Measurements from ENCODE around the gene SATB2.

SATB2 gene

DNA sequence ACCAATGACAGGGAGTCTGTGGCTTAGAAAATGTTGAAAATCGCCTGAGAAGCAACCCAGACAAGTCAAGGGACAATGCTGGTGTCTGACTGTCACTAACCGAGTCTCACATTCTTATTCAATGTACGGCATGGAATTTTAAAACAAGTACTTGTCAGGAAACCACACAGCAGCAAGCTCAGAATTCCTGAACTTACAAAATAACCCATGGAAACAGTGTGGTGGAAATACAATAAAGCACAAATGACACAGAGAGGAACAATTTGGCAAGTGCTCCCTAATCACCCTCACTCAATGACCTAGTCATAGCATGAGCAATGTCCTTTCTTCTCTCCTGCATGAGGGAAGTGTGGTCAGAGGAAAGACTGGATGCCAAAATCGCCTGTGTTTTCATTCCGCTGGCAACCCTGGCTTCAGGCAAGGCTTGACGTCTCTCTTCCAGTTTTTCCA, 154.0 kb downstream of the SATB2 start:
- H3K4me3 ChIP-seq (ENCODE audit: low read depth, low read length, poor library complexity, severe bottlenecking) = no peak overlapping the region
- TF ChIP-seq EZH2 (IDR thresholded peaks at IDR 0.05; ENCODE audit: borderline replicate concordance, low read length) = no peak
- TF ChIP-seq, protein P1, sequence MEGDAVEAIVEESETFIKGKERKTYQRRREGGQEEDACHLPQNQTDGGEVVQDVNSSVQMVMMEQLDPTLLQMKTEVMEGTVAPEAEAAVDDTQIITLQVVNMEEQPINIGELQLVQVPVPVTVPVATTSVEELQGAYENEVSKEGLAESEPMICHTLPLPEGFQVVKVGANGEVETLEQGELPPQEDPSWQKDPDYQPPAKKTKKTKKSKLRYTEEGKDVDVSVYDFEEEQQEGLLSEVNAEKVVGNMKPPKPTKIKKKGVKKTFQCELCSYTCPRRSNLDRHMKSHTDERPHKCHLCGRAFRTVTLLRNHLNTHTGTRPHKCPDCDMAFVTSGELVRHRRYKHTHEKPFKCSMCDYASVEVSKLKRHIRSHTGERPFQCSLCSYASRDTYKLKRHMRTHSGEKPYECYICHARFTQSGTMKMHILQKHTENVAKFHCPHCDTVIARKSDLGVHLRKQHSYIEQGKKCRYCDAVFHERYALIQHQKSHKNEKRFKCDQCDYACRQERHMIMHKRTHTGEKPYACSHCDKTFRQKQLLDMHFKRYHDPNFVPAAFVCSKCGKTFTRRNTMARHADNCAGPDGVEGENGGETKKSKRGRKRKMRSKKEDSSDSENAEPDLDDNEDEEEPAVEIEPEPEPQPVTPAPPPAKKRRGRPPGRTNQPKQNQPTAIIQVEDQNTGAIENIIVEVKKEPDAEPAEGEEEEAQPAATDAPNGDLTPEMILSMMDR (IDR thresholded peaks at IDR 0.05; ENCODE audit: low read length) = no peak
- H4K20me1 ChIP-seq (ENCODE audit: insufficient read depth, low read length) = no peaks in the 10 kb centered on the region
- H3K9me3 ChIP-seq (ENCODE audit: low read length) = no peaks in the 10 kb centered on the region
- H3K4me1 ChIP-seq (ENCODE audit: insufficient read depth, low read length, severe bottlenecking) = peaks cover 79% of the 10 kb centered on the region
- H3K4me2 ChIP-seq (ENCODE audit: low read length) = peak overlapping the region; percentile 11; the same call in 1 of the 2 replicates
- H2AFZ ChIP-seq (ENCODE audit: low read length) = no peak overlapping the region
- peak overlapping the region; percentile 42 for H3K27ac ChIP-seq (ENCODE audit: low read depth, low read length, poor library complexity, severe bottlenecking)
- no peaks in the 10 kb centered on the region for H3K9me2 ChIP-seq (ENCODE audit: low read depth, low read length)
- H3K27me3 ChIP-seq (ENCODE audit: insufficient read depth, low read length) = no peaks in the 10 kb centered on the region
- no peak overlapping the region; the same call in 1 of the 2 replicates for H3K9ac ChIP-seq (ENCODE audit: low read length)
- peaks cover 60% of the 10 kb centered on the region for H3K79me2 ChIP-seq (ENCODE audit: insufficient read depth, low read length)
- peaks cover 98% of the 10 kb centered on the region for H3K36me3 ChIP-seq (ENCODE audit: insufficient read depth, low read length)
- no peaks in the 10 kb centered on the region for H3F3A ChIP-seq (ENCODE audit: insufficient read depth, low read length)

DNA sequence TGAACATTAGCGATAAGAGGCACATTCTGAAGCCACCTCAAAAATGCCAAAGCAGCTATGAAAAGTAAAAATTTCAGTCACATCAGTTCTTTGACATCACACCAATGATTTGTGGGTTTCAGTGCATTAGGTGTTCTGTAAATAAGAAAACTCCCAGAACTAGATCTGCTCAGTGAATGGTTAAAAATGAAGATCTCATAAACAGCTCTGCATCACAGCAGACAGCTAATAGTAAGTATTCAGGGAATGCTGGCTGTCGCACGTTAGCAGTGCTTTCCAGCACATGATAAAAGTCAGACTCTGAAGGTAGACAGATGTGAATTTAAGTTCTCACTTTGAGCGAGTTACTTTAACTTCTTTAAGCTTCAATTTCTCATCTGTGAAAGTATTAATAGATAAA, 154.9 kb downstream of the SATB2 start:
- Histone ChIP-seq H3K9ac (ENCODE audit: low read length) (peak overlapping the region; percentile 8; the same call in 1 of the 2 replicates), H3F3A (ENCODE audit: insufficient read depth, low read length) (no peaks in the 10 kb centered on the region), H3K4me2 (ENCODE audit: low read length) (no peak overlapping the region; the same call in 1 of the 2 replicates), H3K36me3 (ENCODE audit: insufficient read depth, low read length) (peaks cover 98% of the 10 kb centered on the region), H2AFZ (ENCODE audit: low read length) (no peak overlapping the region), H4K20me1 (ENCODE audit: insufficient read depth, low read length) (no peaks in the 10 kb centered on the region), H3K79me2 (ENCODE audit: insufficient read depth, low read length) (peaks cover 57% of the 10 kb centered on the region), H3K4me3 (ENCODE audit: low read depth, low read length, poor library complexity, severe bottlenecking) (no peak overlapping the region), H3K9me3 (ENCODE audit: low read length) (no peaks in the 10 kb centered on the region), H3K9me2 (ENCODE audit: low read depth, low read length) (no peaks in the 10 kb centered on the region), H3K27me3 (ENCODE audit: insufficient read depth, low read length) (no peaks in the 10 kb centered on the region), H3K27ac (ENCODE audit: low read depth, low read length, poor library complexity, severe bottlenecking) (peak overlapping the region; percentile 42), H3K4me1 (ENCODE audit: insufficient read depth, low read length, severe bottlenecking) (peaks cover 70% of the 10 kb centered on the region)
- TF ChIP-seq, protein P1 (IDR thresholded peaks at IDR 0.05; ENCODE audit: low read length) = no peak
- no peak for TF ChIP-seq EZH2 (IDR thresholded peaks at IDR 0.05; ENCODE audit: borderline replicate concordance, low read length)

DNA sequence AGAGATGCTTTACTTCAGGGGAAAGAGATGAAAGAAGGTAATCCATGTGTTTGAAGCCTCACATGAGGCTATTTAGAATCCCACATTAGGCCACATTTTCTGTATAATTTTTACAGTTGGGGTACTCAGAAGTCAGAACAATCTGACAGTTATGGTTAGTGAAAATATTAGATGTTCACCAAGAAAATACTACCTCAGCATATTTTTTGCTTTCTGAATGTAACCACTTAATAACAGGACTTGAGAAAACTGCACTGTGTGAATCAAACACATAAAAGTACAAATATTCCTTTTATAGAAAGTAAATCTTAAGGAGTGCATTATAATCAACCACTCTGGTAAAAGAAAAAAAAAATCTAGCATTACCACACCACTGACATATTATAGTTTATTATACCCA, 169.3 kb downstream of the SATB2 start:
- Histone ChIP-seq H3K4me1 (ENCODE audit: insufficient read depth, low read length, severe bottlenecking) (peaks cover 21% of the 10 kb centered on the region), H3K79me2 (ENCODE audit: insufficient read depth, low read length) (peaks cover 77% of the 10 kb centered on the region), H3K36me3 (ENCODE audit: insufficient read depth, low read length) (peaks cover 96% of the 10 kb centered on the region), H2AFZ (ENCODE audit: low read length) (no peak overlapping the region), H3K9me3 (ENCODE audit: low read length) (peaks cover 17% of the 10 kb centered on the region), H3K9ac (ENCODE audit: low read length) (no peak overlapping the region), H4K20me1 (ENCODE audit: insufficient read depth, low read length) (no peaks in the 10 kb centered on the region), H3K4me2 (ENCODE audit: low read length) (no peak overlapping the region), H3F3A (ENCODE audit: insufficient read depth, low read length) (no peaks in the 10 kb centered on the region), H3K9me2 (ENCODE audit: low read depth, low read length) (no peaks in the 10 kb centered on the region), H3K27ac (ENCODE audit: low read depth, low read length, poor library complexity, severe bottlenecking) (no peak overlapping the region), H3K27me3 (ENCODE audit: insufficient read depth, low read length) (no peaks in the 10 kb centered on the region), H3K4me3 (ENCODE audit: low read depth, low read length, poor library complexity, severe bottlenecking) (no peak overlapping the region)
- no peak for TF ChIP-seq EZH2 (IDR thresholded peaks at IDR 0.05; ENCODE audit: borderline replicate concordance, low read length)
- TF ChIP-seq, protein P1 (IDR thresholded peaks at IDR 0.05; ENCODE audit: low read length) = no peak

Measured in OCI-LY1 (cell line).